ENCODE results near the gene SFXN5. TPM values are rescaled to one million over a fixed set of nuclear protein-coding genes. Genes with fewer than 3 reads are reported as not detected.

SFXN5 gene
- total and polyA plus RNA-seq, 3 donors from 2014 or later, result 24.0 to 32.2 (median 25.4) TPM

GRCh38 chr2:73074110-73075069, 2.9 kb upstream of the SFXN5 start:
- peaks cover 15% of the 10 kb centered on the region for H3K4me1 ChIP-seq
- H3K36me3 ChIP-seq (ENCODE audit: low read depth, missing control alignments), result no peaks in the 10 kb centered on the region
- WGBS, 2 donors, result 91 to 95% methylated on average over 11 to 13 of the region's 13 CpGs
- TF ChIP-seq POLR2A (IDR thresholded peaks at IDR 0.05) (no peak), CTCF (IDR thresholded peaks at IDR 0.05) (no peak)
- no peak overlapping the region for H3K27ac ChIP-seq
- no peaks in the 10 kb centered on the region for H3K27me3 ChIP-seq
- no peak for DNase-seq
- intact Hi-C loops (cut with DNase I; ENCODE audit: low total_unique reads), result no loop called here
- no peak overlapping the region for H3K4me3 ChIP-seq
- H3K9me3 ChIP-seq, result no peaks in the 10 kb centered on the region

GRCh38 chr2:73072416-73072815, 904 bp upstream of the SFXN5 start:
- Histone ChIP-seq H3K27ac (peak overlapping the region; percentile 75 to 94), H3K36me3 (ENCODE audit: low read depth, missing control alignments) (no peaks in the 10 kb centered on the region), H3K9me3 (no peaks in the 10 kb centered on the region), H3K27me3 (no peaks in the 10 kb centered on the region), H3K4me3 (peak overlapping the region; percentile 77 to 78), H3K4me1 (peaks cover 17% of the 10 kb centered on the region)
- WGBS, 2 donors, result 87 to 100% methylated on average over 1 of the region's 1 CpG
- TF ChIP-seq POLR2A (IDR thresholded peaks at IDR 0.05), result no peak
- TF ChIP-seq CTCF (IDR thresholded peaks at IDR 0.05), result no peak
- no peak for DNase-seq
- intact Hi-C loops (cut with DNase I; ENCODE audit: low total_unique reads), result no loop called here

DNA sequence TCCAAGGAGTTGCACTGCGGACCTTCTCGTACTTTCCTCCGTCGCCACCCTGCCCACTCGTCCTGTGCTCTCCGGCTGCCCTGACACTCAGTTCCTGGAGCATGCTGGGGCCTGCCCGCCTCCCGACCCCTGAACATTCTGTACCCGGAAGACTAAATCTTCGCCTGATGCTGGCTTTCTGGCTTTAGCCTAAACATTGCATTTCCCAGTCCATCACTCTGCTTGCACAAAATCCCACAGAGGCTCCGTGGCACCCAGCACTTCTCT, 550 bp upstream of the SFXN5 start:
- Histone ChIP-seq H3K9me3 (no peaks in the 10 kb centered on the region), H3K4me3 (peak overlapping the region; percentile 77 to 78), H3K4me1 (peaks cover 17% of the 10 kb centered on the region), H3K27ac (peak overlapping the region; percentile 75 to 94), H3K36me3 (ENCODE audit: low read depth, missing control alignments) (no peaks in the 10 kb centered on the region), H3K27me3 (no peaks in the 10 kb centered on the region)
- TF ChIP-seq CTCF (IDR thresholded peaks at IDR 0.05), result no peak
- no peak for TF ChIP-seq POLR2A (IDR thresholded peaks at IDR 0.05)
- intact Hi-C loops (cut with DNase I; ENCODE audit: low total_unique reads), result no loop called here
- 4 to 6% methylated on average over 11 of the region's 11 CpGs for WGBS, 2 donors
- peak; percentile 63 for DNase-seq

GRCh38 chr2:73070643-73071359, 711 bp downstream of the SFXN5 start:
- intact Hi-C loops (cut with DNase I; ENCODE audit: low total_unique reads), result no loop called here

More at GRCh38 chr2:73070643-73071359, 711 bp downstream of the SFXN5 start:
- WGBS, 2 donors, result 0 to 1% methylated on average over 6 to 68 of the region's 83 CpGs
- H3K4me3 ChIP-seq, result peak overlapping the region; percentile 77 to 78
- TF ChIP-seq CTCF (IDR thresholded peaks at IDR 0.05) (no peak), POLR2A (IDR thresholded peaks at IDR 0.05) (no peak)
- no peaks in the 10 kb centered on the region for H3K36me3 ChIP-seq (ENCODE audit: low read depth, missing control alignments)
- H3K9me3 ChIP-seq, result no peaks in the 10 kb centered on the region
- no peaks in the 10 kb centered on the region for H3K27me3 ChIP-seq
- DNase-seq, result peak; percentile 32
- H3K27ac ChIP-seq, result peak overlapping the region; percentile 75 to 94
- H3K4me1 ChIP-seq, result peaks cover 17% of the 10 kb centered on the region

Measured in testis (tissue), 3 donors.